GM18951 (cell line): ENCODE results near the gene SRSF3.
A peak's percentile ranks its signal among the peaks of the same experiment; 100 is the strongest.

Experiments used
- POLR2A ChIP-seq: IDR thresholded peaks from 4 replicates; pipeline ENCODE4 v1.6.1; 2011; ENCODE audit warnings: mild to moderate bottlenecking; ENCODE audit not compliant: insufficient read length, insufficient read depth; ENCODE audit errors: extremely low read depth
- in situ Hi-C: fragments of 300-500 bp; cut with MboI; formaldehyde crosslinking; loops from one replicate; pipeline ENCODE4 v1.12.0; 2022; ENCODE audit warnings: low sequenced_read_pairs, mixed read lengths, inconsistent platforms; ENCODE audit not compliant: unreplicated experiment

The SRSF3 gene

DNA sequence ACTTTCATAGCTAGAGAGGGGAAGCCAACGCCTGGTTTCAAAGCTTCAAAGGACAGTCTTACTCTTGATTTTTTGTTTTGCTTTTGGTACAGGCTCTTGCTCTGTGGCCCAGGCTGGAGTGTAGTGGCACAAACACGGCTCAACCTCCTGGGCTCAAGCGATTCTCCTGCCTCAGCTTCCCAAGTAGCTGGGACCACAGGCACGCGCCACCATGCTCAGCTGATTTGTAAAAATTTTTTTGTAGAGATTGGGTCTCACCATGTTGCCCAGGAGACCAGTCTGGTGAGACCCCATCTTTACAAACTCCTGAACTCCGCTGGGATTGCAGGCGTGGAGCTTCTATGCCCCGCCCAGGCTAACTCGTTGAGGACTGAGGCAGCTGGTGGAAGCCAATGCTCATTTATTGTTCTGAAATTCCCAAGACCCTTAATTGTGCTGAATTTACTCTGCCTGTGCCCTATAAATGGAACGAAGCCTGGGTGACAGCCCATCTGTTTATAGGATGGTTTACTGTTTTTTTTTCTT is 18.0 kb downstream of the SRSF3 start:
- in situ Hi-C loops, result loop anchor here (25.0 kb wide), 2 partner anchors 375 to 600 kb away; partner anchors contain the start of gene MTCH1
- TF ChIP-seq POLR2A, result peak; percentile 28

DNA sequence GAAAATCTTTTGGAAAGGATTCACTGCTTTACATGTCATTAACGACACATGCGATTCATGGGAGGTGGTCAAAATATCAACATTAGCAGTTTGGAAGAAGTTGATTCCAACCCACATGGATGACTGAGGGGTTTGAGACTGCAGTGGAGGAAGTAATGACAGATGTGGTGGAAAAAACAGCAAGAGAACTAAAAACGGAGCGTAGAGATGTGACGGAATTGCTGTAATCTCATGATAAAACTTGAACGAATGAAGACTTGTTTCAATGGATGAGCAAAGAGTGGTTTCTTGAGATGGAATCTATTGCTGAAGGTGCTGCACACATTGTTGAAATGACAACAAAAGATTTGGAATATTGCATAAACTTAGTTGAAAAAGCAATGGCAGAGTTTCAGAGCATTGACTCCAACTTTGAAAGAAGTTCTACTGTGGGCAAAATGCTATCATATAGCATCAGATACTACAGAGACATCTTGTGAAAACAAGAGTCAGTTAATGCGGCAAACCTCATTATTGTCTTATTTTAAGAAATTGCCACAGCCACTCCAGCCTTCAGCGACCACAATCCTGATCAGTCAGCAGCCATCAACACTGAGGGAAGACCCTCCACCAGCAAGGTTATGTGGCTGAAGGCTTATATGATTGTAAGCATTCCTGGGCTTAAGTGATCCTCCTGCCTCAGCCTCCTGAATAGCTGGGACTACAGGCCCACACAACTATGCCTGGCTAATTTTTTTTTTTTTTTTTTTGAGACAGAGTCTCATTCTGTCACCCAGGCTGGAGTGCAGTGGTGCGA is 19.2 kb downstream of the SRSF3 start:
- in situ Hi-C loops, result loop anchor here (25.0 kb wide), 2 partner anchors 374 to 599 kb away; partner anchors contain the start of gene MTCH1
- no peak for TF ChIP-seq POLR2A

DNA sequence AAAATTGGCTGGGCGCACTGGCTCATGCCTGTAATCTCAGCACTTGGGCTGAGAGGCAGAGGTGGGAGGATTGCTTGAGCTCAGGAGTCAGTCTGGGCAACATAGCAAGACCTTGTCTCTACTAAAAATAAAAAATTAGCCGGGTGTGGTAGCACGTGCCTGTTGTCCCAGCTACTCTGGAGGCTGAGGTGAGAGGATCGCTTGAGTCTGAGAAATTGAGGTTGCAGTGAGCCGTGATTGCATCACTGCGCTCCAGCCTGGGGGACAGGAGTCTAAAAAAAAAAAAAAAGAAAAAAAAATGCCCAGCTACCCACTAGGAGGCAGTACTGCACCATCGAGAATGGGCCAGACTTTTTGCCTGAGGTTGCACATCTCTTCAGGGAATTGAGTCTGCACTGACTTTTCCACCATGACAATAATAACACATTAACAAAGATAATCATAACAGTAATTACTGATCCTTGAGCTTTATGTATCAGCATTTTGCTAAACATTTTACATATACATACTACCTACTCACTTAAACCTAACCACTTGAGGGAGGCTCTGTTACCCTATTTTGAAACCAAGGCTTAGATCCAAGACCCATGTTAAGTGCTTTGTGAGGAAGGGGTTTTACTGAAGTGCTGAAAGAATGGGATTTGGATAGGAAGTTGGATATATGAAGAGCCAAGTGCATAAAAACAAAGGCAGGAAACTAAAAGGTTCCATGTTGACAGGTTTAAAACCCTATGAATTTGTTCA is 21.0 kb downstream of the SRSF3 start:
- in situ Hi-C loops, result loop anchor here (25.0 kb wide), 2 partner anchors 372 to 597 kb away; partner anchors contain the start of gene MTCH1
- TF ChIP-seq POLR2A, result no peak

DNA sequence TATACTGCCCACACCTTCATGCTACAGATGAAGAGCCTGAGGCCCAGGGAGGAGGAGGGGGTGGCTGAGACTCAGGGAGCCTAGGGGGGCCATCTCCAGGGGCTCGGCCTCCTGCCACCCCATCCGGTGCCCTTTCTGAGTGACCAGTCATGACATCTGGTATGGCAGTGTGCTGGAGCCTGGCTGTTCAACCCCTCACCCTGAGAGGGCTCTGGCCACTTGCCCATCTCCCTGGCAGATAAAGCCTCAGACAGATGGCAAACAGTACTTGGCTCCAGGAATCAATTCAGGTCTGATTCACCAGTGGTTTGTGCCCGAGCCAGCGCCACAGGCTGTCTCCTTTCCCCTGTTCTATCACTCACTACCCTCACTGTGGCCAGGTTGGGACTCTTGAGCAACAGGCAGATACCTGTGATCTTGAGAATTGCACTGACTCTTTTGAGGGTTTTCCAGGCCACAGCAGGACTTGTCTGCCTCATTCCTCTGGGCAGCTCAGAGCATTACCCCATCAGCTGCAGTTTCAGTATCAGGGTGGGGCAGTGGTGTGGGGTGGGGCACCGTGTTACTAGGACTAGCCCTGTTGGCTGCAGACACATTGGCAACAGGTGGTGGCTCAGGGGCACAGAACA is 22.8 kb downstream of the SRSF3 start:
- no peak for TF ChIP-seq POLR2A
- in situ Hi-C loops, result loop anchor here (25.0 kb wide), 2 partner anchors 370 to 595 kb away; partner anchors contain the start of gene MTCH1

DNA sequence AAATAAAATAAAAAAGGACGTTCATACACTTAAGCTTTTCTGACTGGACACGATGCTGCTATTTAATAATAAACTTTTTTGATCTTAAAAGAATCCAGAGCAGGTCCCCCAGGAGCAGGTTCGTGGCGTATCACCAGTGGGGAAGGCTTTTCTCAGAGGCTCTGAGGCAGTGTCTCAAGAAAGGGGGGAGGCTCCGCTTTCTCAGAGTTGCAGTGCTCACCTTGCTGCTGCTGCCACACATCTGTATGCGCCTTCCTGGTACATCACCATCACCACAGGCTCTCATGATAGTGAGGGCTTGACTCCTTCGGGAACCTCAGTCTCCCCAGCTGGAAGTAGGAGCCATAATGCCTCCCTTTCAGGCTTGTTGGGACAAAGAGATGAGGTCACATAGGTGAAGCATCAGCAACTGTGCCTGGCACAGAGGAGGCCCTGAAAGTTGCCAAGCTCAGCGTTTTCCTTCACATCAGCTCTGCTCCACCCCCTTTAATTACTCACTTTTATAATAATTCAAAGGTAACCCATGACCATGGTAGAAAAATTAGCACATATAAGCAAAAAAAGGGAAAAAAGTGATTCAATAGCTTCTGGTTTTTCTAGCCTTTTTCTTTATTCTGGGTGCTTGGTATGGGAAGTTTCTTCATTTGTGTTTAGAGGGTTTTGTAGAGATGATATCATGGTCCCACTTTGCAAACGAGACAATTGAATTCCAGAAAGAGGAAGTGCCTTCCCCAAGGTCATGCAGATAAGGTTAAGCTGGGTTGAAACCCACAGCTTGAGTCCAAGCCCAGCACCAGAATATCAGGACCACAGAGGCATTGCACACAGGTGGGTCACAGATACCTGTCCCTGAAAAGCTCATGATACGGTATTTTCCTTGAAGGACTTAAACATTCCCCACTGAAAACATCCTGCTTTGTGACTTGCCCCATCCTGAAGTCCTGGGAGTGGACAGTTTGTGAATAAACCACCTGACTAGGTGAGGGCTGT is 24.5 kb downstream of the SRSF3 start:
- no peak for TF ChIP-seq POLR2A
- in situ Hi-C loops, result loop anchor here (25.0 kb wide), 2 partner anchors 369 to 594 kb away; partner anchors contain the start of gene MTCH1

DNA sequence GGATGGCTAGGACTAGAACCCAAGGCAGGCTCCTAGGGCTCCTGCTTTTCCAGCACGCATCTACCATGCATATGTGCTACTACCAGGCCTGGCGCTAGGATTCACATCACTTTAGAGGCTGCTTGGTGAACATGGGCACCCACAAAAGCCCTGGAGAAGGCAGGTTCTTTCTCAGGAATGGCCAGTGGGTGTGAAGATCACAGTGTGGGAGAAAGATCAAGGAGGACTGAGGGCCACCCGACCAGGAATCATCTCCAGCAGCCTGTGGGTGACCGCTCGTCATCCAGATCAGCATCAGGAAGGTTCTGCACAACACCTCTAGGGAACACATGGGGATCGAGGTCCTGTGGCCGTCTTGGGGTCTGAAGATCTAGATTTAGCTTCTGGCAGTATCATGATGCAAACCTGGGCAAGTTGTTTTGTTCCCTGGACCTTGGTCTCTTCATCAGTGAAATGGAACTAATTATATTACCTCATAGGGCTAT is 27.3 kb downstream of the SRSF3 start:
- in situ Hi-C loops, result loop anchor here (5.0 to 25.0 kb wide), 4 partner anchors 61 to 591 kb away; partner anchors contain the start of gene MTCH1
- no peak for TF ChIP-seq POLR2A

DNA sequence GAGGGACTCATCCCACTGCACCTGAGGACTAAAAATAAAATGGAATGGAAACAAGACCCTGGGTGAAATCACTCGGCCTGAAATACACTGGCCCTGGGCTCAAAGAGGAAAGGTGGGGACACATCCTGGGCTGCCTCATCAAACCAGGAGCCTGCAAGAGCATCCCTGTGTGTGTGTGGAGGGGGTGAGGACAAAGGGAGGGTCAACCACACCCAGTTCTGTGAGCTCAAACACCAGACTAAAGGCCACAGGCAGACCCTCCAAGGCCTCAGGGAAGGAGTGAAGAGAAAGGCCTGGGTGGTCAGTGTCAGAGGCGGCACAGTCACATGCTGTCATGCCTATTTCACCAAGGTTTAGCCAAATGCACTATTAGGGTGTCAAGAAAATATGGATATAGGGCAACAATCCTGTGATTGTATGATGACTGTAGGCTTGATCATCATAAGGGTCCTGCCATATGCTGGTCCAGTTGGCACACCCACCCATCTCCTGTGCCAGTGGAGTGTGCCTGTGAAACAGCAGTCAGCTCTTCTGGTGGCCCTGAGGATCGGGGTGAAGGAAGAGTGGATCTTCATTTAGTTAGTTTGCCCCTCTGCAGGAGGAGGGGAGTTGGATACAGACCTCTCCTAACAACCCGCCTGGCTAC is 28.9 kb downstream of the SRSF3 start:
- in situ Hi-C loops, result loop anchor here (5.0 to 25.0 kb wide), 4 partner anchors 59 to 589 kb away; partner anchors contain the start of gene MTCH1
- TF ChIP-seq POLR2A, result no peak

DNA sequence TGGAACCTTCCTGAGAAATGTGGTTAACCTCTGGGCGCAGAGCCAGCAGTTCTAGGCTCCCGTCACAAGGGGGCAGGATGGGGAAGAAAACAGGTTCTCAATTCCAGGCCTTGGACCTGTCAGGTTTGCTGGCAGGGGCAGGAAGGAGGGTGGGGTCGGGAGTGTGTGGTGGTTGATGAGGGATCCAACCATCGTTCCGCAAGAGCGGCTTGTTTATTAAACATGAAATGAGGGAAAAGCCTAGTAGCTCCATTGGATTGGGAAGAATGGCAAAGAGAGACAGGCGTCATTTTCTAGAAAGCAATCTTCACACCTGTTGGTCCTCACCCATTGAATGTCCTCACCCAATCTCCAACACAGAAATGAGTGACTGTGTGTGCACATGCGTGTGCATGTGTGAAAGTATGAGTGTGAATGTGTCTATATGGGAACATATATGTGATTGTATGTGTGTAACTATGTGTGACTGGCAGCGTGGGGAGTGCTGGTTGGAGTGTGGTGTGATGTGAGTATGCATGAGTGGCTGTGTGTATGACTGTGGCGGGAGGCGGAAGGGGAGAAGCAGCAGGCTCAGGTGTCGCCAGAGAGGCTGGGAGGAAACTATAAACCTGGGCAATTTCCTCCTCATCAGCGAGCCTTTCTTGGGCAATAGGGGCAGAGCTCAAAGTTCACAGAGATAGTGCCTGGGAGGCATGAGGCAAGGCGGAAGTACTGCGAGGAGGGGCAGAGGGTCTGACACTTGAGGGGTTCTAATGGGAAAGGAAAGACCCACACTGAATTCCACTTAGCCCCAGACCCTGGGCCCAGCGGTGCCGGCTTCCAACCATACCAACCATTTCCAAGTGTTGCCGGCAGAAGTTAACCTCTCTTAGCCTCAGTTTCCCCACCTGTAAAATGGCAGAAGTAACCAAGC is 29.6 kb downstream of the SRSF3 start:
- no peak for TF ChIP-seq POLR2A
- in situ Hi-C loops, result loop anchor here (5.0 to 25.0 kb wide), 4 partner anchors 58 to 588 kb away; partner anchors contain the start of gene MTCH1

DNA sequence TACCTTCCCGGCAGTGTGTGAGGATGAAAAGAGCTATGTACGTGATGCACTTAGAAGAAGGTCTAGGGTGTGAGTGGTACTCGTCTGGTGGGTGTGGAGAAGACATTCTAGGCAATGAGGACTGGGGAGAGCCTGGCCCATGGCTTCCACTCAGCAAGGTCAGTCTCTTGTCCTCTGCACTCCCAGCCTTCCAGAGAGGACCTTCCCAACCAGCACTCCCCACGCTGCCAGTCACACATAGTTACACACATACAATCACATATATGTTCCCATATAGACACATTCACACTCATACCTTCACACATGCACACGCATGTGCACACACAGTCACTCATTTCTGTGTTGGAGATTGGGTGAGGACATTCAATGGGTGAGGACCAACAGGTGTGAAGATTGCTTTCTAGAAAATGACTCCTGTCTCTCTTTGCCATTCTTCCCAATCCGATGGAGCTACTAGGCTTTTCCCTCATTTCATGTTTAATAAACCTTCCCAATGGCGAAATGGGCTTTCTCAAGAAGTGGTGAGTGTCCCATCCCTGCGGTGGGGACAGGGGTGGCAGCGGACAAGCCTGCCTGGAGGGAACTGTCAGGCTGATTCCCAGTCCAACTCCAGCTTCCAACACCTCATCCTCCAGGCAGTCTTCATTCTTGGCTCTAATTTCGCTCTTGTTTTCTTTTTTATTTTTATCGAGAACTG is 30.4 kb downstream of the SRSF3 start:
- in situ Hi-C loops, result loop anchor here (5.0 to 25.0 kb wide), 4 partner anchors 58 to 588 kb away; partner anchors contain the start of gene MTCH1

DNA sequence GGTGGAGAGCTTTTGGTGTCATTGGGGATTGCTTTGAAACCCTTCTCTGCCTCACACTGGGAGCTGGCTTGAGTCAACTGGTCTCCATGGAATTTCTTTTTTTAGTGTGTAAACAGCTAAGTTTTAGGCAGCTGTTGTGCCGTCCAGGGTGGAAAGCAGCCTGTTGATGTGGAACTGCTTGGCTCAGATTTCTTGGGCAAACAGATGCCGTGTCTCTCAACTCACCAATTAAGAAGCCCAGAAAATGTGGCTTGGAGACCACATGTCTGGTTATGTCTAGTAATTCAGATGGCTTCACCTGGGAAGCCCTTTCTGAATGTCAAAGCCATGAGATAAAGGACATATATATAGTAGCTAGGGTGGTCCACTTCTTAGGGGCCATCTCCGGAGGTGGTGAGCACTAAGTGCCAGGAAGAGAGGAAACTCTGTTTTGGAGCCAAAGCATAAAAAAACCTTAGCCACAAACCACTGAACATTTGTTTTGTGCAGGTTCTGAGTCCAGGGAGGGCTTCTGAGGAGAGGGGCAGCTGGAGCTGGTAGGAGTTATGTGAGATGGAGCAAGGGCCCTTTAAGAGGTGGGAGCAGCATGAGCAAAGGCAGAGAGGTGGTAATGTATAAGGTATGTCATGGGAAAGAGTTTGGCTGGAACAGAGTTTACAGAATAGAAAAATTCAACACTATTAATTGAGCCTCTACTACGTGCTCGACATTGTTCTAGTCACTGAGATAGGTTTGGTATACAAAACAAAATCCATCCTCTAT is 31.2 kb downstream of the SRSF3 start:
- no peak for TF ChIP-seq POLR2A
- in situ Hi-C loops, result loop anchor here (10.0 kb wide), 1 partner anchor 129 kb away; no protein-coding TSS in a partner anchor

More for the DNA sequence above, 30.4 kb downstream of the SRSF3 start:
- TF ChIP-seq POLR2A, result no peak
